Thyroid gland (tissue), 4 donors: ENCODE results near the gene POT1. TPM values are rescaled to one million over a fixed set of nuclear protein-coding genes. Genes with fewer than 3 reads are reported as not detected.

ENCODE experiments used
- DNase-seq, 2 donors: peaks; one replicate each; pipeline ENCODE4 v3.0.0-alpha.2; 2019
- H3K27ac ChIP-seq, 3 donors: fragments of 200-600 bp; sonication (generic); 1 replicate in 2 of 3; 2 replicates in 1 of 3; pipeline ENCODE4 v1.5.1; 2016 to 2019; ENCODE audit warnings: mild to moderate bottlenecking in 1 of 3, moderate library complexity in 1 of 3
- H3K27me3 ChIP-seq: fragments of 200-600 bp; sonication (generic); one replicate; pipeline ENCODE4 v1.5.1; 2019
- H3K36me3 ChIP-seq, 2 donors: fragments of 200-600 bp; sonication (generic); one replicate each; pipeline ENCODE4 v1.5.1; 2016 to 2019
- H3K4me1 ChIP-seq, 2 donors: fragments of 200-600 bp; sonication (generic); one replicate each; pipeline ENCODE4 v1.5.1; 2017 to 2019
- H3K4me3 ChIP-seq, 3 donors: fragments of 200-600 bp; sonication (generic); replicated peaks in 1 of 3; 1 replicate in 2 of 3; 2 replicates in 1 of 3; pipeline ENCODE4 v1.5.1; 2016; ENCODE audit warnings: mild to moderate bottlenecking in 1 of 3
- H3K9me3 ChIP-seq: fragments of 200-600 bp; sonication (generic); one replicate; pipeline ENCODE4 v1.5.1; 2017
- CTCF ChIP-seq, 6 experiments: fragments of 200-600 bp in 3 of 6; fragments of 450-650 bp in 3 of 6; sonication (generic) in 3 of 6; IDR thresholded peaks; one replicate each; pipeline ENCODE4 v1.5.1; 2016 to 2019; ENCODE audit warnings: antibody characterized with exemption in 6 of 6, mild to moderate bottlenecking in 2 of 6, inconsistent platforms in 1 of 6, moderate library complexity in 1 of 6
- POLR2A ChIP-seq, 2 donors: fragments of 450-650 bp; IDR thresholded peaks; one replicate each; pipeline ENCODE4 v1.6.1; 2017; ENCODE audit warnings: antibody characterized with exemption in 2 of 2, mild to moderate bottlenecking in 2 of 2, moderate library complexity in 1 of 2
- WGBS, 2 donors: methylation state at CpG; one replicate each; pipeline ENCODE4 v1.1.5; 2017; 5-methylcytosine and 5-hydroxymethylcytosine counted together
- intact Hi-C: fragments of 100-400 bp; cut with DNase I; formaldehyde crosslinking; loops from one replicate; pipeline ENCODE4 v1.15.1; 2023
- total RNA-seq, 4 donors: library from RNA; depleted of rRNA; stranded (reverse); fragments of >200 nt; gene quantifications; one replicate each; pipeline ENCODE4 v1.2.3, GENCODE V29; 2016

The POT1 gene
- total RNA-seq, 4 donors from 2014 or later: 30.6 to 48.4 (median 35.4) TPM

- 53 to 98% methylated on average over 1 of the region's 1 CpG for WGBS, 2 donors
- DNase-seq: no peak
- no peaks in the 10 kb centered on the region for H3K9me3 ChIP-seq
Measured at GRCh38 chr7:124914298-124914697, 15.3 kb downstream of the POT1 start.

GRCh38 chr7:124912972-124913371 lies 16.7 kb downstream of the POT1 start:
- TF ChIP-seq CTCF (IDR thresholded peaks at IDR 0.05): no peak
- no peak for TF ChIP-seq POLR2A (IDR thresholded peaks at IDR 0.05)
- H3K27me3 ChIP-seq: no peaks in the 10 kb centered on the region
- no peak overlapping the region for H3K4me3 ChIP-seq
- H3K36me3 ChIP-seq: no peaks in the 10 kb centered on the region
- DNase-seq: no peak
- H3K9me3 ChIP-seq: no peaks in the 10 kb centered on the region
- intact Hi-C loops: no loop called here
- no peaks in the 10 kb centered on the region for H3K4me1 ChIP-seq
- 95 to 98% methylated on average over 4 of the region's 4 CpGs for WGBS, 2 donors
- no peak overlapping the region for H3K27ac ChIP-seq

More at GRCh38 chr7:124914298-124914697, 15.3 kb downstream of the POT1 start:
- TF ChIP-seq POLR2A (IDR thresholded peaks at IDR 0.05) (no peak), CTCF (IDR thresholded peaks at IDR 0.05) (no peak)
- Histone ChIP-seq H3K36me3 (no peaks in the 10 kb centered on the region), H3K27me3 (no peaks in the 10 kb centered on the region), H3K4me3 (no peak overlapping the region), H3K4me1 (no peaks in the 10 kb centered on the region), H3K27ac (no peak overlapping the region)
- intact Hi-C loops: no loop called here

- Histone ChIP-seq H3K9me3 (no peaks in the 10 kb centered on the region), H3K4me3 (no peak overlapping the region), H3K27ac (no peak overlapping the region), H3K27me3 (no peaks in the 10 kb centered on the region), H3K36me3 (no peaks in the 10 kb centered on the region), H3K4me1 (no peaks in the 10 kb centered on the region)
- intact Hi-C loops: no loop called here
- WGBS, 2 donors: 0 to 48% methylated on average over 1 of the region's 1 CpG
- no peak for DNase-seq
- no peak for TF ChIP-seq CTCF (IDR thresholded peaks at IDR 0.05)
Measured at GRCh38 chr7:124909808-124910207, 19.8 kb downstream of the POT1 start.

- H3K27me3 ChIP-seq: no peaks in the 10 kb centered on the region
- H3K27ac ChIP-seq: no peak overlapping the region
- DNase-seq: no peak
- no peak overlapping the region for H3K4me3 ChIP-seq
- no peaks in the 10 kb centered on the region for H3K9me3 ChIP-seq
- intact Hi-C loops: no loop called here
- TF ChIP-seq CTCF (IDR thresholded peaks at IDR 0.05) (no peak), POLR2A (IDR thresholded peaks at IDR 0.05) (no peak)
- no peaks in the 10 kb centered on the region for H3K36me3 ChIP-seq
- no peaks in the 10 kb centered on the region for H3K4me1 ChIP-seq
Measured at GRCh38 chr7:124908259-124908658, 21.4 kb downstream of the POT1 start.

GRCh38 chr7:124907490-124907889 lies 22.1 kb downstream of the POT1 start:
- Histone ChIP-seq H3K9me3 (no peaks in the 10 kb centered on the region), H3K4me3 (no peak overlapping the region), H3K4me1 (no peaks in the 10 kb centered on the region), H3K36me3 (no peaks in the 10 kb centered on the region), H3K27me3 (no peaks in the 10 kb centered on the region), H3K27ac (no peak overlapping the region)
- WGBS, 2 donors: 82 to 88% methylated on average over 1 of the region's 1 CpG
- intact Hi-C loops: no loop called here
- no peak for DNase-seq
- TF ChIP-seq POLR2A (IDR thresholded peaks at IDR 0.05): no peak
- TF ChIP-seq CTCF (IDR thresholded peaks at IDR 0.05): no peak
